CD4-positive, alpha-beta T cell treated with Interferon alpha-2 for 1 hour (primary cell): ENCODE results near the gene STUB1.

ENCODE experiments used
- DNase-seq, 2 donors: peaks; one replicate each; pipeline ENCODE4 v3.0.0-alpha.2; 2020 to 2022

Gene STUB1

DNA sequence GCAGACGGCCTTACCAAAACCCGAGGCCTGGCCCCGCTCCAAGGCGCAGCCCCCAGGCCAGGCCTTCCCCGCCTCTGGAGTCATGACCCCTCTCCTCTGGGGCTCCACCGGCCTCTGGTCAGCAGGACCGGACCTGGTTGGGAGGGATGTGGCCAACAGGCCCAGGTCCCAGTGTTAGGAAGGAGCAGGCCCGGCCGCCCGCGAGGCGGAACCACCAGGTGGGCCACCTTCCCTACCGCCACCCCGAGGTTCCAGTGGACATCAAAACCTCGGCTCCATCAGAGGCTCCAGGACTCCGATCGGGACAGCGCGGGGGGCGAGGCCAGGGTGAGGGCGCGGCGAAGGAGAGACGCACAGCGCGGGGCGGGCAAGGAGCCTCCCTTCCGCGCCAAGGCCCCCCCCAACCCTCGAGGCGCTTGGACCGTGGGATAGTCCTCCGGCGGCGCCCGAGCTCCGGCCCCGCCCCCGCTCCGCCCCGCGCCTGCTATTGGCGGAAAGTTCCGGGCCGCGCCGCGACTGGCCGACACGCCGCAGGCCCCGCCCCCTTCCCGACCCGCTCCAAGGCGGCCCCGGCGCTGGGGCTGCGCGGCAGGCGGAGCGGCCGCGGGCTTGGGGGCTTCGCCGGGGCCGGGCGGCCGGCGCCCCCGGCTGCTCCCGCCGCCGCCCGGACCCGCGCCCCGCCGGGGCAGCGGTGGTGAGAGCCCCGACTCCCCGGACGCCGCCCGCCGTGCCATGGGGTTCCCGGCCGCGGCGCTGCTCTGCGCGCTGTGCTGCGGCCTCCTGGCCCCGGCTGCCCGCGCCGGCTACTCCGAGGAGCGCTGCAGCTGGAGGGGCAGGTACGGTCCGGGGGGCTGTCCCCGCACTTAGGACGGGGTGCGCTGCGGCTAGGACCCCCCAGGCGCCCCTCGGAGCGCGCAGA is 34.6 kb downstream of the STUB1 start, which contains the start of gene METRN:
Gene METRN, plus strand, starts transcription at position 561 of the 919 bp plus-strand sequence. Its CDS starts 172 bp downstream, at position 733.
- DNase-seq = peak; percentile 85 to 91

DNA sequence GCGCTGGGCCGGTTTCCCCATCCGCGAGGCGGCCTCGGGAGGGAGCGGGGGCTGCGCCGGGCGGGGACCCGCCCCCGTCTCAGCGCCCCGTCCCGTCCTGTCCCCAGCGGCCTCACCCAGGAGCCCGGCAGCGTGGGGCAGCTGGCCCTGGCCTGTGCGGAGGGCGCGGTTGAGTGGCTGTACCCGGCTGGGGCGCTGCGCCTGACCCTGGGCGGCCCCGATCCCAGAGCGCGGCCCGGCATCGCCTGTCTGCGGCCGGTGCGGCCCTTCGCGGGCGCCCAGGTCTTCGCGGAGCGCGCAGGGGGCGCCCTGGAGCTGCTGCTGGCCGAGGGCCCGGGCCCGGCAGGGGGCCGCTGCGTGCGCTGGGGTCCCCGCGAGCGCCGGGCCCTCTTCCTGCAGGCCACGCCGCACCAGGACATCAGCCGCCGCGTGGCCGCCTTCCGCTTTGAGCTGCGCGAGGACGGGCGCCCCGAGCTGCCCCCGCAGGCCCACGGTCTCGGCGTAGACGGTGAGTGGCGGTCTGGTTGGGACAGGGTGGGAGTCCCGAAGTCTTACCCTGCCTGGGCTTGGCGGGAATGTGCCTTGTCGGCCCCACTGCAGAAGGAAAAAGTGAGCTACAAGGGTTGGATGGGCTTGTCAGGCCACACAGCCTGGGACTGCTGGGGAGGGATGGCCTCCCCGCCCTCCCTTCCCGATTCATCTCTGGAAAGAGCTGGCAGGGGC is 35.4 kb downstream of the STUB1 start:
- no peak for DNase-seq

GRCh38 chr16:716200-716568 is 36.0 kb downstream of the STUB1 start:
- no peak for DNase-seq

- DNase-seq = no peak
Measured at GRCh38 chr16:716768-717325, 36.6 kb downstream of the STUB1 start.

DNA sequence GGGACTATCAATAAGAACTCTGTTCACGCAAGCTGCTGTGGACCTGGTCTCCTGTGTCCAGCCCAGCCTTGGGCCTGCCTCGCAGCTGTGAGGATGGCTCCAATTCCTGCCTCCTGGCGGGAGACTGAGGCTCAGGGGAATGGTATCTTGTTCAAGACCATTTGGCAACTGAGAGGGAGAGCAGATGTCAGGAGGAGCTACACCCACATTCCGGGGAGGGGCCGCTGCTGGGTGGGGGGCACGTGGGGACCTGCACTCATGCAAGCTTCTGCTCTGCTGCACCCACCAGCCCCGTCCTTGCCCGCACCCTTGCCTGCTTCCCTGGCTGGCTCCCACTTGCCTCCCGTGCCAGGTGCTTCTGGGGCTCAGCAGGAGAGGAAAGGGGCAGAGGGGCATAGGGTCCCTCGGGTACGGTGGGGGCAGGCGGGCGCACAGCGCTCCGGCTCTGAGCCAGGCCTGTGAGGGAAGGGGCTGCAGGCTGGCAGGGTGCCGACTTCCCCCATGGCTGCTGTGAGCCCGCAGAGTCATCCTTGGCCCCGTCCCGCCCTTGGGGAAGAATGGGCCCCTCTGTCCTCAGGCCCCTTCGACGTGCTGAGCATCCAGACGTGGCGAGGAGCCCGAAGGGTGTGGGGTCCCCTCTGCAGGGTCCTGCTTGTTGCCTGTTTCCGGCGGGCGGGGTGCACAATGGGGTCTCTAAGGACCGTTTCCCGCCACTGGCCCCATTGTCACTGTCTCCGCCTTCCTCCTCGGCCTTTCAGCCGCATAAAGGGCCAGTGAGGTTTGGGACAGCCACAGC is 37.4 kb downstream of the STUB1 start:
- no peak for DNase-seq

DNA sequence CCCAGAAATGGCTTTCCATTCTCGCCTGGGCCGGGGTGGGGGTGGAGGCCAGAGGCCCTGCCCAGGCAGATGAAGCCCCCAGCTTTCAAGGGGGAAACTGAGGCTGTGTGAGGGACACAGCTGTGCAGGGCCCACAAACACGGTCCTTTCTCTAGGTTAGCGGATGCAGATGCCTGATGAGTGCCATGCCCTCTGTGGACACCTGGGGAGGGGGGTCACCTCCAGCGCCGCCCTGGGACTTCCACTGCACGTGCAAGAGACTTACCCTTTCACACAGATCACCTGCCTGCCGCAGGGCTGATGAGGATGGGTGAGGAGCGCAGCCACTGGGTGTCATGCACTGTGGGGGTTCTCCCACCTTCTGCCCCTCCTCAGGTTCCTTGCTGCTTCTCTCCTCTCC is 38.2 kb downstream of the STUB1 start:
- DNase-seq = no peak

- no peak for DNase-seq
Measured at GRCh38 chr16:718922-719321, 38.7 kb downstream of the STUB1 start.

- DNase-seq = no peak
Measured at GRCh38 chr16:719815-720446, 39.7 kb downstream of the STUB1 start.

- DNase-seq = peak in 1 of 2 donors; percentile 46
Measured at GRCh38 chr16:720447-720989, 40.3 kb downstream of the STUB1 start.

- DNase-seq = peak; percentile 79 to 84
Measured at GRCh38 chr16:720990-721764, 41.0 kb downstream of the STUB1 start, which contains the start of gene ANTKMT. ANTKMT (plus strand) TSS chr16:721146; CDS start chr16:721275, 129 bp downstream.

DNA sequence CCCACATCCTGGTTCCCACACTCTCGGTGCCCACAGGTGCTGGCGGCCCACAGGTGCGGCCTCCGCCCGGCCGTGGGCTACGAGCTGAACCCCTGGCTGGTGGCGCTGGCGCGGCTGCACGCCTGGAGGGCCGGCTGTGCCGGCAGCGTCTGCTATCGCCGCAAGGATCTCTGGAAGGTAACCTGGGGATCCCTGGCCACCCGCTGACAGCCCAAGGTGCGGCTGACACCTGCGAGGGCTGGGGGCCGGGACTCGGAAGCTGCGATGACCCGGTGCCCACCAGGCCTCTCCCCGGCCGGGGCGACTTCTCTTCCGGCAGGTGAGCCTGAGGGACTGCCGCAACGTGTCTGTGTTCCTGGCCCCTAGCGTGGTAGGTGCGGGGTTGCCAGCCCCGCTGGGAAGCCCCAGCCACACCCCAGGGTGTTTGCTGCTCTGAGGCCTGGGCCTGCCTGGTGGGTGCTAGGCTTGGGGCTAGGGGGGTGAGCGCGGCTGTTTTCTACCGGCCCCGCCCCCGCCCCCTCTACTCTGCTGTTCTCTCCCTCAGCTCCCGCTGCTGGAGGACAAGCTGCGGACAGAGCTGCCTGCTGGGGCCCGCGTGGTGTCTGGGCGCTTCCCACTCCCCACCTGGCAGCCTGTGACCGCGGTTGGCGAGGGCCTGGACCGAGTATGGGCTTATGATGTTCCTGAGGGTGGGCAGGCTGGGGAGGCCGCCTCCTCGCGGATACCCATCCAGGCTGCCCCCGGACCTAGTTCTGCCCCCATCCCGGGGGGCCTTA is 41.7 kb downstream of the STUB1 start:
- DNase-seq = peak in 1 of 2 donors; percentile 45

DNA sequence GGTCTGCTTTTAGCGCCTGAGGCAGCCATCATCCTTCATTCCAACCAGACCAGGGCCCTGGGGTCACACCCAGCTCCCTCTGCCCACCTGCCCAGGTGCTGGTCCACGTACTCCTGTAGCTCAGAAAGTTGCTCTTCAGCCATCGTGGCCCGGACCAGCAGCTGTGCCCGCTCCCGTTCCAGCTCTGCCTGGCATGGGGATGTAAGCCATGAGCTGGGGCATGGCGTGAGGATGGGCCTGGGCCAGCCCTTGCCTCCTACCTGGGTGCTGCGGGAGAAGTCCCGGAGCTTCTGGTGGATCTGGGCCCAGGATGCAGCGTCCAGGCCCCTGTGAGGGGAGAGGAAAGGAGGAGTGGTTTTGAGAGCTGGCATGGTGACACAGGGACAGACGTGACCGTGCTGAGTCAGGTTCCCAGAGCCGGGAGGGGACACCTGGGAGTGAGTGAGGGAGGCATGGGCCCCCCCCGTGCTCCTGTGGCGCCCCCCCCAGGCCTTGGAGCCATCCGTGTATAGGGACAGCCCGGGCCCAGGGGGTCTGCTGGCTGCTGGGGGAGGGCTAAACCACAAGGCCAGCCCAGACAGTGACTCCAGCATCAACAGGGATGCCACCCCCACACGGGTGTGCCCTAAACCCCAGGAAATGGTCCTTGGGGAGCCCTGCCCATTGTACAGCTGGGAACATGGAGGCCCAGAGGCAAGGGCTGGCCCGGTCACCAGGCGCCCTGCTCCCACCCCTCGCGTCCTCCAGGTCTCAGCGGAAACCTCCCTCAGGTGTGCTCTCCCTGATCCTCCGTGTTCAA is 42.8 kb downstream of the STUB1 start:
- no peak for DNase-seq

- no peak for DNase-seq
Measured at GRCh38 chr16:723695-724094, 43.5 kb downstream of the STUB1 start.

DNA sequence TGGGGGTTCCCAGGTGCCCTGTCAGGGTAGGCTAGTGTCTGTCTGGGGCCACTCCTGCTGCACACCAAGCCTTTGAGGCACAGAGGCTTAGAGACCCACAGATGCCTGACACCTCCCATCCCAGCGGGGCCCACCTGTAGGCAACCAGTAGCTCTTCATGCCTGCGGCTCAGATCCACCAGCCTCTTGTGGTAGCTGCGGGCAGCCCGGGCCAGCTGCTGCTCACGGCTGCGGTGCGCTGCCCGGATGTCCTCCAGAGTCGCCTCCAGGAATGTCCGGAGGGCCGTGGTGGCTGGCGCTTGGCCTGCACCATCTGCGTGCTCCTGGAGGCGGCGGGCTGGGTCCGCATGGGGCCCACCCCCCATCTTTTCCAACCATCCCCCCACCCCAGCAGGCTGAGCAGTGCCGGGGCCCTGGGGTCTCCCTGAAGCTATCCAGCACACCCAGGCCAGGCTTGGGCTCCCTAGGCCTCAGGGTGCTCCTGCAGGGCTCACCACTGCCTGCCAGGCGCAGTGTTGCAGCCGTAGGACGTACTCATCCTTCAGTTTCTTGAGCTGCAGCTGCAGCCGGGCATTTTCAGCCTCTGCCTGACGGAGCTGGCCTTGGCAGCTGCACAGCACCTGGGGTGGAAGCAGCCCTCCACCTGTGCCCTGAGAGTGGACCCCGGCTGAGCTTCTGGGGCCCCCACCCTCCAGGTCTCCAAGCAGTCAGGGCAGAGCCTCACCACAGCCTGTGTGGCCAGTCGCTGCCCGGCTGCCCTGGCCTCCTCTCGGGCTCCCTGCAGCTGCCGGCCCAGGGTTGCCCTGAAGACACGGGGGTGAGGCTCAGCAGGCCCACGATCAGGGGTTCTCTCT is 44.2 kb downstream of the STUB1 start:
- no peak for DNase-seq

- DNase-seq = no peak
Measured at GRCh38 chr16:725041-725376, 44.8 kb downstream of the STUB1 start.

- no peak for DNase-seq
Measured at GRCh38 chr16:725463-726187, 45.4 kb downstream of the STUB1 start.

GRCh38 chr16:726188-726437 is 45.9 kb downstream of the STUB1 start:
- no peak for DNase-seq
